SK-N-SH treated with all-trans-retinoic acid at 6 μM for 48 hours (cell line): ENCODE measurements around the gene CNNM3.
"Not testable (repeated sequence)": the region's sequence is repeated elsewhere in the genome, so short reads cannot be mapped to it uniquely, and the experiment has no call there.

Experiments used
- ATAC-seq: fragments of 200-7000 bp; cut with Tn5 transposase; 3 replicates; pipeline ENCODE4 v1.9.1; 2020; ENCODE audit warnings: mild to moderate bottlenecking, moderate library complexity
- ARNTL ChIP-seq: fragments of 450-650 bp; formaldehyde crosslinking; IDR thresholded peaks from 2 replicates; pipeline ENCODE4 v1.5.0; 2020; ENCODE audit warnings: low read depth, mild to moderate bottlenecking, moderate library complexity, borderline replicate concordance
- BACH2 ChIP-seq: fragments of 250-450 bp; sonication (Bioruptor Pico); IDR thresholded peaks from 2 replicates; pipeline ENCODE4 v1.9.0; 2021; ENCODE audit warnings: mild to moderate bottlenecking, borderline replicate concordance
- CREB5 ChIP-seq: fragments of 250-450 bp; sonication (Bioruptor Pico); IDR thresholded peaks from 2 replicates; pipeline ENCODE4 v1.5.1; 2020; ENCODE audit warnings: low read depth, mild to moderate bottlenecking, moderate library complexity
- CSDC2 ChIP-seq: fragments of 250-450 bp; sonication (Bioruptor Pico); IDR thresholded peaks from 2 replicates; pipeline ENCODE4 v1.5.0; 2020; ENCODE audit warnings: mild to moderate bottlenecking, moderate library complexity
- ESRRG ChIP-seq: fragments of 250-450 bp; sonication (Bioruptor Pico); IDR thresholded peaks from 2 replicates; pipeline ENCODE4 v1.6.1; 2021; ENCODE audit warnings: mild to moderate bottlenecking
- GLIS3 ChIP-seq: fragments of 250-450 bp; sonication (Bioruptor Pico); IDR thresholded peaks from 2 replicates; pipeline ENCODE4 v1.5.0; 2020; ENCODE audit warnings: mild to moderate bottlenecking, moderate library complexity
- ISL1 ChIP-seq: fragments of 250-450 bp; sonication (Bioruptor Pico); IDR thresholded peaks from 2 replicates; pipeline ENCODE4 v2.1.2; 2022; ENCODE audit warnings: mild to moderate bottlenecking, moderate library complexity
- OSR1 ChIP-seq: fragments of 250-450 bp; sonication (Bioruptor Pico); IDR thresholded peaks from 2 replicates; pipeline ENCODE4 v1.8.0; 2022; ENCODE audit warnings: moderate library complexity, mild to moderate bottlenecking, inconsistent platforms
- PATZ1 ChIP-seq: fragments of 250-450 bp; sonication (Bioruptor Pico); IDR thresholded peaks from 2 replicates; pipeline ENCODE4 v1.8.0; 2020; ENCODE audit warnings: mild to moderate bottlenecking, moderate library complexity, borderline replicate concordance
- PPARA ChIP-seq: fragments of 250-450 bp; sonication (Bioruptor Pico); IDR thresholded peaks from 2 replicates; pipeline ENCODE4 v1.5.0; 2020; ENCODE audit warnings: mild to moderate bottlenecking, borderline replicate concordance
- RARB ChIP-seq: fragments of 250-450 bp; sonication (Bioruptor Pico); IDR thresholded peaks from 2 replicates; pipeline ENCODE4 v1.8.0; 2021; ENCODE audit warnings: mild to moderate bottlenecking, moderate library complexity
- SNAI2 ChIP-seq: fragments of 250-450 bp; sonication (Bioruptor Pico); IDR thresholded peaks from 2 replicates; pipeline ENCODE4 v1.5.0; 2020; ENCODE audit warnings: mild to moderate bottlenecking, moderate library complexity
- TCF4 ChIP-seq: fragments of 250-450 bp; sonication (Bioruptor Pico); IDR thresholded peaks from 2 replicates; pipeline ENCODE4 v1.8.0; 2021; ENCODE audit warnings: mild to moderate bottlenecking, moderate library complexity, borderline replicate concordance
- TOX ChIP-seq: fragments of 250-450 bp; sonication (Bioruptor Pico); IDR thresholded peaks from 2 replicates; pipeline ENCODE4 v1.8.0; 2021; ENCODE audit warnings: mild to moderate bottlenecking, moderate library complexity, borderline replicate concordance
- ZC3H10 ChIP-seq: fragments of 250-450 bp; sonication (Bioruptor Pico); IDR thresholded peaks from 2 replicates; pipeline ENCODE4 v1.5.1; 2021; ENCODE audit warnings: mild to moderate bottlenecking, moderate library complexity
- ZFP3 ChIP-seq: fragments of 250-450 bp; sonication (Bioruptor Pico); IDR thresholded peaks from 2 replicates; pipeline ENCODE4 v1.5.0; 2020; ENCODE audit warnings: mild to moderate bottlenecking, moderate library complexity
- ZFP30 ChIP-seq: fragments of 450-650 bp; formaldehyde crosslinking; IDR thresholded peaks from 2 replicates; pipeline ENCODE4 v1.5.0; 2022; ENCODE audit warnings: mild to moderate bottlenecking, moderate library complexity
- ZNF70 ChIP-seq: fragments of 450-650 bp; formaldehyde crosslinking; IDR thresholded peaks from 2 replicates; pipeline ENCODE4 v1.5.0; 2020; ENCODE audit warnings: mild to moderate bottlenecking, moderate library complexity
- TF ChIP-seq, protein P1 (sequence below): fragments of 250-450 bp; sonication (Bioruptor Pico); IDR thresholded peaks from 2 replicates; pipeline ENCODE4 v1.5.1; 2021; ENCODE audit warnings: mild to moderate bottlenecking, moderate library complexity
- TF ChIP-seq, protein P2 (sequence below): fragments of 250-450 bp; sonication (Bioruptor Pico); IDR thresholded peaks from 2 replicates; pipeline ENCODE4 v1.8.0; 2021; ENCODE audit warnings: low read depth, mild to moderate bottlenecking, moderate library complexity, borderline replicate concordance
- TF ChIP-seq, protein P3 (sequence below): fragments of 250-450 bp; sonication (Bioruptor Pico); IDR thresholded peaks from 2 replicates; pipeline ENCODE4 v1.5.0; 2020; ENCODE audit warnings: mild to moderate bottlenecking, moderate library complexity

The CNNM3 gene

GRCh38 chr2:96792772-96793749 lies 23.0 kb upstream of the CNNM3 start:
- TF ChIP-seq, protein P1, sequence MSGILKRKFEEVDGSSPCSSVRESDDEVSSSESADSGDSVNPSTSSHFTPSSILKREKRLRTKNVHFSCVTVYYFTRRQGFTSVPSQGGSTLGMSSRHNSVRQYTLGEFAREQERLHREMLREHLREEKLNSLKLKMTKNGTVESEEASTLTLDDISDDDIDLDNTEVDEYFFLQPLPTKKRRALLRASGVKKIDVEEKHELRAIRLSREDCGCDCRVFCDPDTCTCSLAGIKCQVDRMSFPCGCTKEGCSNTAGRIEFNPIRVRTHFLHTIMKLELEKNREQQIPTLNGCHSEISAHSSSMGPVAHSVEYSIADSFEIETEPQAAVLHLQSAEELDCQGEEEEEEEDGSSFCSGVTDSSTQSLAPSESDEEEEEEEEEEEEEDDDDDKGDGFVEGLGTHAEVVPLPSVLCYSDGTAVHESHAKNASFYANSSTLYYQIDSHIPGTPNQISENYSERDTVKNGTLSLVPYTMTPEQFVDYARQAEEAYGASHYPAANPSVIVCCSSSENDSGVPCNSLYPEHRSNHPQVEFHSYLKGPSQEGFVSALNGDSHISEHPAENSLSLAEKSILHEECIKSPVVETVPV = no peak
- TF ChIP-seq RARB (CRISPR knock-in tag) = no peak
- TF ChIP-seq, protein P2, sequence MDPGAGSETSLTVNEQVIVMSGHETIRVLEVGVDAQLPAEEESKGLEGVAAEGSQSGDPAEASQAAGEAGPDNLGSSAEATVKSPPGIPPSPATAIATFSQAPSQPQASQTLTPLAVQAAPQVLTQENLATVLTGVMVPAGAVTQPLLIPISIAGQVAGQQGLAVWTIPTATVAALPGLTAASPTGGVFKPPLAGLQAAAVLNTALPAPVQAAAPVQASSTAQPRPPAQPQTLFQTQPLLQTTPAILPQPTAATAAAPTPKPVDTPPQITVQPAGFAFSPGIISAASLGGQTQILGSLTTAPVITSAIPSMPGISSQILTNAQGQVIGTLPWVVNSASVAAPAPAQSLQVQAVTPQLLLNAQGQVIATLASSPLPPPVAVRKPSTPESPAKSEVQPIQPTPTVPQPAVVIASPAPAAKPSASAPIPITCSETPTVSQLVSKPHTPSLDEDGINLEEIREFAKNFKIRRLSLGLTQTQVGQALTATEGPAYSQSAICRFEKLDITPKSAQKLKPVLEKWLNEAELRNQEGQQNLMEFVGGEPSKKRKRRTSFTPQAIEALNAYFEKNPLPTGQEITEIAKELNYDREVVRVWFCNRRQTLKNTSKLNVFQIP (CRISPR knock-in tag) = no peak
- no peak for TF ChIP-seq ISL1 (CRISPR knock-in tag)
- TF ChIP-seq CREB5 (CRISPR knock-in tag) = no peak
- no peak for TF ChIP-seq GLIS3
- no peak for TF ChIP-seq SNAI2 (CRISPR knock-in tag)
- TF ChIP-seq TCF4 (CRISPR knock-in tag) = no peak
- no peak for TF ChIP-seq ARNTL
- TF ChIP-seq PPARA (CRISPR knock-in tag) = no peak
- no peak for TF ChIP-seq ZNF70
- TF ChIP-seq ZC3H10 (CRISPR knock-in tag) = no peak
- TF ChIP-seq, protein P3, sequence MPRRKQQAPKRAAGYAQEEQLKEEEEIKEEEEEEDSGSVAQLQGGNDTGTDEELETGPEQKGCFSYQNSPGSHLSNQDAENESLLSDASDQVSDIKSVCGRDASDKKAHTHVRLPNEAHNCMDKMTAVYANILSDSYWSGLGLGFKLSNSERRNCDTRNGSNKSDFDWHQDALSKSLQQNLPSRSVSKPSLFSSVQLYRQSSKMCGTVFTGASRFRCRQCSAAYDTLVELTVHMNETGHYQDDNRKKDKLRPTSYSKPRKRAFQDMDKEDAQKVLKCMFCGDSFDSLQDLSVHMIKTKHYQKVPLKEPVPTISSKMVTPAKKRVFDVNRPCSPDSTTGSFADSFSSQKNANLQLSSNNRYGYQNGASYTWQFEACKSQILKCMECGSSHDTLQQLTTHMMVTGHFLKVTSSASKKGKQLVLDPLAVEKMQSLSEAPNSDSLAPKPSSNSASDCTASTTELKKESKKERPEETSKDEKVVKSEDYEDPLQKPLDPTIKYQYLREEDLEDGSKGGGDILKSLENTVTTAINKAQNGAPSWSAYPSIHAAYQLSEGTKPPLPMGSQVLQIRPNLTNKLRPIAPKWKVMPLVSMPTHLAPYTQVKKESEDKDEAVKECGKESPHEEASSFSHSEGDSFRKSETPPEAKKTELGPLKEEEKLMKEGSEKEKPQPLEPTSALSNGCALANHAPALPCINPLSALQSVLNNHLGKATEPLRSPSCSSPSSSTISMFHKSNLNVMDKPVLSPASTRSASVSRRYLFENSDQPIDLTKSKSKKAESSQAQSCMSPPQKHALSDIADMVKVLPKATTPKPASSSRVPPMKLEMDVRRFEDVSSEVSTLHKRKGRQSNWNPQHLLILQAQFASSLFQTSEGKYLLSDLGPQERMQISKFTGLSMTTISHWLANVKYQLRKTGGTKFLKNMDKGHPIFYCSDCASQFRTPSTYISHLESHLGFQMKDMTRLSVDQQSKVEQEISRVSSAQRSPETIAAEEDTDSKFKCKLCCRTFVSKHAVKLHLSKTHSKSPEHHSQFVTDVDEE (CRISPR knock-in tag) = no peak
- TF ChIP-seq BACH2 (CRISPR knock-in tag) = no peak
- TF ChIP-seq OSR1 (CRISPR knock-in tag) = no peak
- no peak for TF ChIP-seq ESRRG (CRISPR knock-in tag)
- no peak for TF ChIP-seq PATZ1 (CRISPR knock-in tag)
- no peak for ATAC-seq

DNA sequence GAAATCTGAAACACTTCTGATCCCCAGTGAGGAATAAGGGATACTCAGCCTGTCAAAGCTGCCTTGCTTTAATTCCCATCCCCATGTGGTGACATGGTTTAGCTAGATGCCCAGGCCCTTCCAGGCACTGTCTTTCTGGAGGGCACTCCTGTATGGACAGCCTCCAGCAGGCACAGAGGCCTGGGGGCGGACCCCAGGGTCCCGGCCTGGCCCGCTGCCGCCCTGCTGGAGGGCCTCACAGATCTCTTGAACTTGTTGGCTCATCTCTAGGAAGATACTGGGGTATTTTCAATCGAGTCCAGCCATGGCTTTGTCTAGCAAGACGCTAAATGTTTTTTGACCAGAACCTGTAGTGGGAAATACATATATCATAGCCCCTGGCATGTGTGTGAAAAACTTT lies 21.0 kb upstream of the CNNM3 start:
- TF ChIP-seq ESRRG (CRISPR knock-in tag) (no peak), PPARA (CRISPR knock-in tag) (no peak), TOX (CRISPR knock-in tag) (no peak), RARB (CRISPR knock-in tag) (no peak), ARNTL (no peak), SNAI2 (CRISPR knock-in tag) (no peak), OSR1 (CRISPR knock-in tag) (no peak), ZFP30 (CRISPR knock-in tag) (no peak), PATZ1 (CRISPR knock-in tag) (no peak), ZFP3 (no peak), ZNF70 (no peak), CSDC2 (CRISPR knock-in tag) (no peak), TCF4 (CRISPR knock-in tag) (no peak), GLIS3 (no peak)
- TF ChIP-seq, protein P1 = no peak
- TF ChIP-seq, protein P3 (CRISPR knock-in tag) = no peak
- TF ChIP-seq, all 23 proteins: peak for 0
- no peak for ATAC-seq

DNA sequence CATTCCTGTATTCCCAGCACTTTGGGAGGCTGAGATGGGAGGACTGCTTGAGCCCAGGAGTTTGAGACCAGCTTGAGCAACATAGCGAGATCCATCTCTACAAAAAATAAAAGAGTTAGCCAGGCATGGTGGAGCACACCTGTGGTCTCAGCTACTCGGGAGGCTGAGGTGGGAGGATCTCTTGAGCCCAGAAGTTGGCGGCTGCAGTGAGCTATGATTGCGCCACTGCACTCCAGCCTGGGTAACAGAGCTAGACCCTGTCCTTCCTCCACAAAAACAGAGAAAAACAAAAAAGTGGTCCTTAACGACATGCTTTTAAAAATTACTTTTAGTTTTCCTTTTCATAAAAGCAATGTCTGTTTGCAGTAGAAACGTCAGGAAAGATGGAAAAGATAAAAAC lies 19.6 kb upstream of the CNNM3 start:
- ATAC-seq = not testable (repeated sequence)
